Heart left ventricle (tissue), 16 donors: ENCODE results near the gene FGD1. TPM values are rescaled to one million over a fixed set of nuclear protein-coding genes. Genes with fewer than 3 reads are reported as not detected.

ENCODE experiments used
- ATAC-seq, 4 donors: fragments of 200-7000 bp; cut with Tn5 transposase; one replicate each; pipeline ENCODE4 v1.9.1; 2020 to 2022; ENCODE audit warnings: moderate library complexity in 4 of 4, mild to moderate bottlenecking in 3 of 4, moderate number of reproducible peaks in 1 of 4
- DNase-seq, 5 donors: peaks; one replicate each; pipeline ENCODE4 v3.0.0-alpha.2; 2020
- H3K27ac ChIP-seq, 12 donors: fragments of 200-600 bp; sonication (generic) in 4 of 12; one replicate each; pipeline versions ENCODE4 v1.5.0 to v1.8.0; 2016 to 2022; ENCODE audit warnings: mild to moderate bottlenecking in 2 of 12
- H3K27me3 ChIP-seq, 9 donors: fragments of 200-600 bp; sonication (generic) in 2 of 9; one replicate each; pipeline versions ENCODE4 v1.5.1 to v1.8.0; 2016 to 2022; ENCODE audit warnings: mild to moderate bottlenecking in 3 of 9
- H3K36me3 ChIP-seq, 9 donors: fragments of 200-600 bp; sonication (generic) in 2 of 9; one replicate each; pipeline versions ENCODE4 v1.5.0 to v1.8.0; 2018 to 2022; ENCODE audit warnings: mild to moderate bottlenecking in 2 of 9
- H3K4me1 ChIP-seq, 12 donors: fragments of 200-600 bp; sonication (generic) in 4 of 12; one replicate each; pipeline versions ENCODE4 v1.5.0 to v1.8.0; 2016 to 2022; ENCODE audit warnings: mild to moderate bottlenecking in 3 of 12
- H3K4me3 ChIP-seq, 12 donors: fragments of 200-600 bp; sonication (generic) in 4 of 12; one replicate each; pipeline versions ENCODE4 v1.5.0 to v1.8.0; 2017 to 2022; ENCODE audit warnings: mild to moderate bottlenecking in 9 of 12, moderate library complexity in 4 of 12
- H3K9me3 ChIP-seq, 12 donors: fragments of 200-600 bp; sonication (generic) in 4 of 12; one replicate each; pipeline versions ENCODE4 v1.5.0 to v1.8.0; 2016 to 2022; ENCODE audit warnings: mild to moderate bottlenecking in 1 of 12
- CTCF ChIP-seq, 12 donors: fragments of 200-600 bp; sonication (generic) in 4 of 12; IDR thresholded peaks; one replicate each; pipeline versions ENCODE4 v1.5.0 to v1.8.0; 2018 to 2022; ENCODE audit warnings: antibody characterized with exemption in 12 of 12, mild to moderate bottlenecking in 5 of 12
- POLR2A ChIP-seq, 2 donors: fragments of 450-650 bp; IDR thresholded peaks; one replicate each; pipeline ENCODE4 v1.6.1; 2017; ENCODE audit warnings: antibody characterized with exemption in 2 of 2, mild to moderate bottlenecking in 2 of 2, moderate library complexity in 2 of 2
- WGBS, 4 donors: extraction: QIAGEN DNeasy Blood & Tissue Kit in 2 of 4; methylation state at CpG; one replicate each; pipeline versions ENCODE4 v1.1.5 to v1.1.7; 2013 to 2018; 5-methylcytosine and 5-hydroxymethylcytosine counted together
- intact Hi-C, 10 donors: fragments of 100-400 bp; cut with DNase I; formaldehyde crosslinking; loops; one replicate each; pipeline versions ENCODE4 v1.11.1 to v1.14.2; 2022
- polyA plus RNA-seq, 2 donors: library from polyadenylated mRNA; stranded (reverse); fragments of 200-250 nt; gene quantifications; one replicate each; pipeline ENCODE4 v1.2.3, GENCODE V29; 2013
- total RNA-seq, 9 donors: library from RNA; depleted of rRNA in 2 of 9; stranded (reverse); fragments of >200 nt in 2 of 9; fragmentation: NEBNext Ultra II Directional in 3 of 9; extraction: Animal tissue kit (Norgen Biotek cat#: 25700) in 3 of 9; gene quantifications; one replicate each; pipeline versions ENCODE4 v1.1.0 to v1.2.4, GENCODE V29; 2016 to 2023
- donor health status: ischemic (EF 13 %, LVEDD 7.1; RV severe dilation, severe dysfunction).
- donor health status: healthy with polysubstance abuse.
- donor health status: DM: no; HTN: yes; CAD: no.
- donor health status: DM: no; HTN: no; CAD: no.
- donor health status: ischemic (EF 25% LVEDD 6.9; RV normal size, moderate dysfunction).
- donor health status: ischemic (EF 25% LVEDD 5.7; RV mildly dilated, moderate dysfunction).
- donor health status: healthy.
- donor health status: DM: yes; HTN: yes; CAD: no.
- donor health status: ischemic (EF 35%, LVEDD 5.7; RV mildly dilated, moderate dysfunction).
- donor health status: nonischemic (EF 11% LVEDD 7.7; RV severe dilation, severe dysfunction).
- donor health status: DM: yes; HTN: yes; CAD: no.
- donor health status: PGD.
- donor health status: ischemic (EF 29% LVEDD 5.4; RV normal size, mild dysfunction).
- donor health status: nonischemic (EF 23%, LVEDD 6.1; RV moderate dilation, normal function).

Gene FGD1
- total and polyA plus RNA-seq, 11 donors, result 3.9 to 7.5 (median 5.9) TPM

- WGBS, 4 donors, result 21 to 46% (median 33%) methylated on average over 4 of the region's 4 CpGs
- ATAC-seq, result no peak
- H3K4me3 ChIP-seq, result no peak overlapping the region
- peaks cover 0 to 4% (median 0%) of the 10 kb centered on the region in 9 donors for H3K27me3 ChIP-seq
- no peak overlapping the region for H3K27ac ChIP-seq
- intact Hi-C loops, result no loop called here
- H3K9me3 ChIP-seq, result peaks cover 0 to 8% (median 0%) of the 10 kb centered on the region in 12 donors
- TF ChIP-seq CTCF (IDR thresholded peaks at IDR 0.05) (no peak), POLR2A (IDR thresholded peaks at IDR 0.05) (no peak)
- H3K36me3 ChIP-seq, result no peaks in the 10 kb centered on the region
- peaks cover 0 to 4% (median 0%) of the 10 kb centered on the region in 12 donors for H3K4me1 ChIP-seq
- no peak for DNase-seq
Observed at GRCh38 chrX:54509400-54509799, 13.4 kb upstream of the FGD1 start.

- no peak for ATAC-seq
- intact Hi-C loops, result loop anchor here in 1 of 10 donors (5.0 kb wide), 1 partner anchor 35 kb away; the partner anchor contains the start of gene GNL3L
- Histone ChIP-seq H3K36me3 (no peaks in the 10 kb centered on the region), H3K27me3 (peaks cover 0 to 24% (median 0%) of the 10 kb centered on the region in 9 donors), H3K27ac (peak overlapping the region in 5 of 12 donors; percentile 22 to 80 (median 77)), H3K9me3 (no peaks in the 10 kb centered on the region), H3K4me3 (peak overlapping the region in 1 of 12 donors; percentile 75), H3K4me1 (peaks cover 0 to 17% (median 0%) of the 10 kb centered on the region in 12 donors)
- 80 to 86% (median 81%) methylated on average over 6 of the region's 6 CpGs for WGBS, 4 donors
- no peak for TF ChIP-seq POLR2A (IDR thresholded peaks at IDR 0.05)
- no peak for TF ChIP-seq CTCF (IDR thresholded peaks at IDR 0.05)
- no peak for DNase-seq
Observed at GRCh38 chrX:54496936-54497335, 902 bp upstream of the FGD1 start.

GRCh38 chrX:54496517-54496852, 451 bp upstream of the FGD1 start:
- no peak for TF ChIP-seq POLR2A (IDR thresholded peaks at IDR 0.05)
- TF ChIP-seq CTCF (IDR thresholded peaks at IDR 0.05), result no peak

GRCh38 chrX:54494989-54495813, 833 bp downstream of the FGD1 start:
- DNase-seq, result peak in 1 of 5 donors; percentile 48
- intact Hi-C loops, result loop anchor here in 1 of 10 donors (5.0 kb wide), 1 partner anchor 37 kb away; the partner anchor contains the start of gene GNL3L

More at GRCh38 chrX:54496517-54496852, 451 bp upstream of the FGD1 start:
- peaks cover 0 to 17% (median 0%) of the 10 kb centered on the region in 12 donors for H3K4me1 ChIP-seq
- intact Hi-C loops, result loop anchor here in 1 of 10 donors (5.0 kb wide), 1 partner anchor 36 kb away; the partner anchor contains the start of gene GNL3L
- DNase-seq (no peak), ATAC-seq (no peak)
- H3K27ac ChIP-seq, result peak overlapping the region in 10 of 12 donors; percentile 22 to 80 (median 72)
- H3K36me3 ChIP-seq, result no peaks in the 10 kb centered on the region
- H3K27me3 ChIP-seq, result peaks cover 0 to 24% (median 0%) of the 10 kb centered on the region in 9 donors
- 31 to 59% (median 47%) methylated on average over 5 of the region's 5 CpGs for WGBS, 4 donors
- peak overlapping the region in 9 of 12 donors; percentile 59 to 87 (median 66) for H3K4me3 ChIP-seq
- no peaks in the 10 kb centered on the region for H3K9me3 ChIP-seq

More at GRCh38 chrX:54494989-54495813, 833 bp downstream of the FGD1 start:
- H3K36me3 ChIP-seq, result no peaks in the 10 kb centered on the region
- WGBS, 4 donors, result 1 to 62% (median 23%) methylated on average over 39 to 86 of the region's 86 CpGs
- TF ChIP-seq POLR2A (IDR thresholded peaks at IDR 0.05) (no peak), CTCF (IDR thresholded peaks at IDR 0.05) (no peak)
- H3K4me1 ChIP-seq, result peaks cover 0 to 17% (median 0%) of the 10 kb centered on the region in 12 donors
- peaks cover 0 to 24% (median 0%) of the 10 kb centered on the region in 9 donors for H3K27me3 ChIP-seq
- peak overlapping the region; percentile 51 to 87 (median 64) for H3K4me3 ChIP-seq
- ATAC-seq, result peak in 3 of 4 donors; percentile 45 to 53 (median 46)
- H3K27ac ChIP-seq, result peak overlapping the region; percentile 31 to 80 (median 72)
- peaks cover 0 to under 1% (median 0%) of the 10 kb centered on the region in 12 donors for H3K9me3 ChIP-seq
